Measurements from ENCODE around the gene ULK2.
"Not testable (repeated sequence)": the region's sequence is repeated elsewhere in the genome, so short reads cannot be mapped to it uniquely, and the experiment has no call there.

The ULK2 gene

DNA sequence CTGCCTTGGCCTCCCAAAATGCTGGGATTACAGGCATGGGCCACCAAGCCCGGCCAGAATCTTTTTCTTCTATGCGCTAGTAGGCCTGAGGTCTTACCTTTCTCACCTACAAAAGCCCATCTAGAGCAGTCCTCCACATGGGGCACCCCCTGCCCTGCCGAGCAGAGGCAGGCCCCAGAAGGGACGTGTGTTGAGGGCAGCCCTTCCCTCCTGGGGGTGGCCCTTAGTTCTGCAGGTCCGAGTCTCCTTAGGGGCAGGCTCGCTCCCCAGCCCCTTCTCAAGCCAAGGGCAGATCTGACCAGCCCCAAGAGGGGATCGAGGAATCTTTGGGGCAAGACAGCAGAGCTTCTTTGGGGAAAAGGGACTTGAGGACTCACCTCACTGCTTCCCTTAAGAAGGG, 101.7 kb downstream of the ULK2 start:
- DNase-seq, result no peak

DNA sequence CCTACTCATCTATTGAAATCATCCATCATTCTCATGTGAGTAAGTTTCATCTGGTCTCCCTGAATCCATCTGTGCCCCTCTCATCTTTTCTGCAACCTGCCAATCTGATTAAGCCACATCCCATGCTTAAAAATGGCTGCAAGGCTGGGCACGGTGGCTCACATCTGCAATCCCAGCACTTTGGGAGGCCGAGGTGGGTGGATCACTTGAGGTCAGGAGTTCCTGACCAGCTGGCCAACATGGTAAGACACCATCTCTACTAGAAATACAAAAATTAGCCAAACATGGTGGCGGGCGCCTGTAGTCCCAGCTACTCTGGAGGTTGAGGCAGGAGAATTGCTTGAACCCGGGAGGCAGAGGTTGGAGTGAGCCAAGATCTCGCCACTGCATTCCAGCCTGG, 103.7 kb downstream of the ULK2 start:
- not testable (repeated sequence) for DNase-seq

DNA sequence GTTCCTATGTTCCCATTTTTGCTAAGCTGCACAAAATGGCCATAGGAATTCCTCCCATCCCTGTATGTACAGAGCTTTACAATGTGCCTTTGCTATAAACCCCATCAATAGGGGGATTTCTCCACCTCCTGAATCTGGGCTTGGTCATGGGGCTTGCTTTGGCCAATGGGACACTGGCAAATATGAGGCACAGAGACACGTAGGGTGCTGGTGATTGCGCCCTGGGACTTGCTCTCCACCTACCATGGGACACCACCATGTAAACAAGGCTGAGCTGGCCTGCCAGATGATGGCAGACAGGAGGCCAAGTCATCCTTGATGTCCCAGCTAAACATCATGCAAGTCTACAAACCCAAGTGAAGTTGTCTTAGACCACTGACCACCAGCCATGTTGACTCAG, 104.3 kb downstream of the ULK2 start:
- DNase-seq, result no peak

DNA sequence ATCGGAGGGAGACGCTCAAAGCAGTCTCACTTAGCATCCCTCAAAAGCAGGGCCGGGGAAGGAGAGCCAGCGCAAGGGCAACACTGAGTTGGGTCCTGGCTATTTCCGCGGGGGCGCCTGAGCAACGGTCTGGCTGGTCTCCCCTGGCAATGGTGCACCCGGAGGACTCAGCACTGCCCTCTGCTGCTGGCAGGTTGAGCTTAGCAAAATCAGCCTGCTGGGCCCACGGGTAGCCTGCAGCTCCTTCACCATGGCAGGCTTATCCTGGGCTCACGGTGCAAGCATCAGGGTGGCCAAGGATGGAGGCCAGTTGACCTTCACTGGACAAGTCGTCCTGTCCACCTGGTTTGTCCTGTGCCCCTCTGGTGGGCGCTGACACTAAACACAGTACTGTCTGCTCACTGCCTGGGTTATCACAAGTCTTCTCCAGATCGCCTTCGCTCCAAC, 105.2 kb downstream of the ULK2 start:
- peak; percentile 67 for DNase-seq

DNA sequence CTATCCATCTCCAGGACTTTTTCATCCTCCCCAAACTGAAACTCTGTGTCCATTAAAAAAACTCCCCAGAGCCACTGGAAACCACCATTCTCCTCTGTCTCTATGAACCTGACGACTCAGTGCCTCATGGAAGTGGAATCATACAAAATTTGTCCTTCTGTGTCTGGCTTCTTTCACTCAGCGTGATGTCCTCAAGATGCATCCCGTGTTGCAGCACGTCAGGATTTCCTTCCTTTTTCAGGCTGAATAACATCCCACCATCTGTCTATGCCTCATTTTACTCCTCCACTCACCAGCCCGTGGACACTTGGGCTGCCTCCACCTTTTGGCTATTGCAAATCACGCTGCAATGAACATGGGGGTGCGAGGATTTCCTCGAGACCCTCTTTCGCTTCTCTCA, 107.0 kb downstream of the ULK2 start:
- DNase-seq, result no peak

DNA sequence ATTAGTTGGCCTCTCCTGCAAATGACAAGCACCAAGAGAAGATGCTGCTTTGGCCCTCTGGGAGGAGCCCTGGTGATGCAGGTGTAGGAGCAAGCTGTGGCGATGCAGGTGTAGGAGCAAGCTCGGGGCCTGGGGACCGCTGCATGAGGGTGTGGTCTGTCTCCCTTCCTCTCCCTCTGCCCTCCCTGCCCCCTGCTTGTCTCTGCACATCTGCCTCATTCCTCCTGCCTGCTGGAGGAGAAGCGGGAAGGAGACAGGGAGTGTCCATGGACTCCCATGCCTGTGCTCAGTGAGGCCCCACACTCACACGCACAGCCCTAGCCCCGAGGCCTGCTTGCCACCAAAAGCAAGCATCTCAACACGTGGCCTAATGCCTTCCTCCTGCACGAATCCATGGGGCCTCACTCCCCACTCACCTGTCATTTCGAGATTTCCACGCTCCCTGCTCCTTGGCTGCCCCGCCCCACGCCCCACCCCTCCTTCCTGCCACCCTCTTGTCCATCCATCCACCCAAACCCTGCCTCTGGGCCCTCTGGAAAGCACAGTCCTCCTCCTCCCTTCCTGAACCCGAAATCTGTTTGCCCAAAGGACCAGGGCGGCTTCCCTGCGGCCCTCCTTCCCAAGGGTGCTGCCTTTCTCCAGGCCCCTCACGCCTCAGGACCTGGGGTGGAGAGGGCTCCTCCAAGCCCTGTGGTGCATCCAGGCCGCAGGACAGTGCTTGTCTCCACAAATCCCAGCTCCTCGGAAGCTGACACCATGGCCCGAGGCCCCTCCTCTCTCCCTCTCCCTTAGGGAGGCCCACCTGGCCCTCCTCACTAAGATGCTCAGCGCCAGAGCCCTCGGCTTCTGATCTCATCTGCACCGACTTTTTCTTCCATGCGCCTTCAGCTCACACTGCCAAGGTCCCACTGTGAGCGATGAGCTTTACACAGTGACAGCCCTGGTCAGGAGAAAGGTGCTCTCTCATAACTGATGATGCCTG, 107.9 kb downstream of the ULK2 start:
- DNase-seq, result no peak

DNA sequence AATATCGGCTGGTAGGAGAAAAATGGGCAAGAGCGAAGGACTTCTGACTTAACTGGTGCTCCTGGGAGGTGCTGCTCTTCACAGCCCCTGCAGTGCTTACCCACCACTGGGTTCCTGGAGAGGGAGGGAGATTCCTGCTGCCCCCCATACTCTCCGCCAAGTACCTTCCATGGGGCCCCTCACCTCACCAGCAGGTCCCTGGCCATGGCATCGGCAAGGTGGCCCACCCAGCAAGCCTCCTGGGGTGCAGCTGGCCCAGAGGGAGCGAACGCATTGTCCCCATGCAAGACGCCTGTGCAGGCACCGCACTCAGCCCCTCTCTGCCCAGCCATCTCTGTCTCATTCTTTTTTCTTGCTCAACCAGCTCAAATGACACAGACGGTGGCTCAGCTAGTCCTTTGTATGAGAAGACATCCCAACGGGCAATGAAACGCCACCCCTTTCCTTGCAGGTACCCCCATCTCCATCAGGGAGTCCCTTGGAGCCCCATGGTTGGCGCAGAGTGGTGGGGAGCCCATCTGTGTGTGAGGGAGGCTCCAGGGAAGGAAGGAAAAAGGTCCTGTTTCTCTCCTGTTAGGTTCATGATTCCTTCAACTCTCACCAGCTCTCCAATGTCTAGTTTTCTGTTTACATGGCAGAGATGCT, 110.1 kb downstream of the ULK2 start:
- no peak for DNase-seq

DNA sequence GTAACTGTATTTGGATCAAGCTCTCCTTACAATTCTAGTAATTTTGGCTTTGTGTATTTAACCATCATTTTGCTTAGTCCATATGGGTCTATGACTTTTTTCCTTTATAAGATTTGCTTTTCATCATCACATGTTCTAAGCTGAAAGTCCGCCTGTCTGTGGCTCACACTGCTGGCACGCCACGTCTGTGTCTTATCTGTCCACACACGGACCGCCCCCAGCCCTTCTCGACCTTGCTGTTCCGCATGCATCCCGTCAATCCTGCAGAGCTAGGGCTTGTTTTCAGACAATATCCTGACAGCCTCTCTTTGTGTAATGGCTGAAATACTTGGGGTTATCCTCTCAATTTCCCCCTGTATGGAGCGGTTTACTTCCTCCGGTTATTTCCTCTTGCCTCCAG, 111.2 kb downstream of the ULK2 start:
- DNase-seq, result no peak

DNA sequence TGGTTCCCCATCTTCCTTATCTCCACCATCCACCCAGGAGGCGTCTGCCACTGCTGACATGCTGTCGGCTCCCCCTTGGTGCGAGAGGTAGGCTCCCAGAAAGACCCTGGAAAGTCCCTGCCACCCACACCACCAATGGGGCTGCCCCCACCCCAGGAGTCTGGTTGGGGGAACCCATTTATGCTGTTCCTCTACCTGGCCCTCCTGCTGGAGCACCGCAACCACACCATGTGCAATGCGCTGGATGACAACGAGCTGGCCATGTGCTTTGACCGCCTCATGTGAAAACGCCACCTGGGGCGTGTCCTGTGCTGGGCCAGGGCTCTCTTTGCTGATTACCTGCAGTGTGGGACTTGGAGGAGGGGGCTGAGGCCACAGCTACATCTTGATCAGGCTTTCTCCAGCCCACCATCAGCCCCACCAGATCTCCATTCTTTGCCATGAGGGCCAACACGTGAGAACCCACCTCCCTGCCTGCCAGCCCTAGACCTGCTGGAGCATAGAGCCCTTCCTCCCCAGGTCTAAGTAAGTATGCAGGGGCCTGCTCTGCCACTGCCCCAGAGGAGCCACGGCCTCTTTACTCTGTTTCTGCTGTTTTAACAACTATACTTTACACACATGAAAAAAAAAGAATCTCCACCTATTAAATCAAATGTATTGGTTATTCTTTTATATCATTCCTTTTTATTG, 111.8 kb downstream of the ULK2 start:
- DNase-seq, result no peak

DNA sequence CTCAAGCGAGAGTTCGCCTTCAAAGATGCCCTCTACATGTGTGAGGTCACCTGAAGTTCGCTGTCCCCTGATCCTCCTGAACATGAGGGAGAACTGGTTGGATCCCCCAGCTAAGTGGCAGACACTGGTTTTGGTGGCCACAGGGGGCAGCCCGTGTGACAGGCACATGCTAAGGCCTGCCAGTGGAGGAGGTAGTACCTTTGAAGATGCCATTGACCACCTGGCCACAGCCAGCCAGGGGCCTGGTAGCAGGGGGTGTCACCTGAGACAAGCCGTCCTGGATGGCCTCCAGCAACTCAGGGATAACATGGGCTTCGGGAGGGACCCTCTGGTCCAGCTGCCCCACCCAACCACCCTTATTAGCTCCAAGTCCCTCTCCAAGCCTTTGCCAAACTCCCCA, 112.3 kb downstream of the ULK2 start:
- DNase-seq, result no peak

DNA sequence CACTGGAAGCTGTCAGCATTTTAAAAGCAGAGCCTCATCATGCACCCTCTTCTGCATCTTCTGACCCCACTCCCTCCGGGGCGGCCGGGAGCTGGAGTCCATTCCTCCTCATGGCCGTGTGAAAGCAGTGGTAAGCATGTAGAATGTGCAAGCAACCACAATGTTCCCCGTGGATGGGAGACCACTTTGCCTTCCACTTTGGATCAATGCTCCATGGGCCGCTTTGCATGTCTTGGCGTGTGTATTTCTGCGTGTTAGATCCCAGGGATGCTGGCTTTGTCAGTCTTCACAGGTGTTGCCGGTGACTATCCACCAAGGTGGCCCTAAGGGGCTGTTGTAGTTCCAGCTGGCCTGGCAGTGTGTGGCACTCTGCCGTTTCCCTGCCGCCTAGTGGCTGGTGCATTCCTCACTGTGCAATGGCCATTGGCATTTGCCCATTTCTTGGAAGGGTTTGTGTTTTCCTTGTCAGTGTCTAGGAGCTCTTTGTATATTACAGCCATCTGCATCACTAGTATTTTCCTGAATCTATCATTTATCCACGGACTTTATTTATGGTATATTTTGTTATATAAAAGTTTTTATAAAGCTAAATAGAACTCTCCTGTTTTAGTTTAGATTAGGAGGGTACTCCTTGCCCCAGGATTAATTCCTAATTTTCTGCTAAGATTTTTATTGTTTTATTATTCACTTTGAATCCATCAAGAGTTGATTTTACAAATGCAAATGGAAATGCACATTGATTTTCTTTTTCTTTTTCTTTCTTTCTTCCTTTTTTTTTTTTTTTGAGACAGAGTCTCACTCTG, 113.9 kb downstream of the ULK2 start:
- no peak for DNase-seq

DNA sequence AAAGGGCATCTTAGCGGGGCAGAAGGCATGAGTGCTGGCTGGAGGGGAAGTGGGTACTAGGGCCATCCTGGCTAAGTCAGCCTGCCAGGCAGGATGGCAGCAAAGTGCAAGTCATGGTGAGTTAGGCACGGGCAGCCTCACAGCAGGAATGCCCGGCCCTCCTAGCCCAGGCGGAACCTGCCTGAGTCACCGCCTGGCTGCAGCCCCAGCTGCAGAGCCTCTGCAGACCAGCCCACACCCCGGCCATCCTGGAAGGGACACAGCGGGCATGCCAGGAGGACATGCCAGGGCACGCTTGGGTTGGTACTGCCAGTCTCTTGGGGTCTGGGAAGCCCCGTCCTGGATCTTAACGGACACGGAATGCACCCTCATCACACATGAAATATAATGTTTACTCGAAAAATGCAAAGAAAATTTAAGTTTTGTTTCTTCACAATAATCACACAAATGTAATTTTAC, 114.7 kb downstream of the ULK2 start:
- no peak for DNase-seq

DNA sequence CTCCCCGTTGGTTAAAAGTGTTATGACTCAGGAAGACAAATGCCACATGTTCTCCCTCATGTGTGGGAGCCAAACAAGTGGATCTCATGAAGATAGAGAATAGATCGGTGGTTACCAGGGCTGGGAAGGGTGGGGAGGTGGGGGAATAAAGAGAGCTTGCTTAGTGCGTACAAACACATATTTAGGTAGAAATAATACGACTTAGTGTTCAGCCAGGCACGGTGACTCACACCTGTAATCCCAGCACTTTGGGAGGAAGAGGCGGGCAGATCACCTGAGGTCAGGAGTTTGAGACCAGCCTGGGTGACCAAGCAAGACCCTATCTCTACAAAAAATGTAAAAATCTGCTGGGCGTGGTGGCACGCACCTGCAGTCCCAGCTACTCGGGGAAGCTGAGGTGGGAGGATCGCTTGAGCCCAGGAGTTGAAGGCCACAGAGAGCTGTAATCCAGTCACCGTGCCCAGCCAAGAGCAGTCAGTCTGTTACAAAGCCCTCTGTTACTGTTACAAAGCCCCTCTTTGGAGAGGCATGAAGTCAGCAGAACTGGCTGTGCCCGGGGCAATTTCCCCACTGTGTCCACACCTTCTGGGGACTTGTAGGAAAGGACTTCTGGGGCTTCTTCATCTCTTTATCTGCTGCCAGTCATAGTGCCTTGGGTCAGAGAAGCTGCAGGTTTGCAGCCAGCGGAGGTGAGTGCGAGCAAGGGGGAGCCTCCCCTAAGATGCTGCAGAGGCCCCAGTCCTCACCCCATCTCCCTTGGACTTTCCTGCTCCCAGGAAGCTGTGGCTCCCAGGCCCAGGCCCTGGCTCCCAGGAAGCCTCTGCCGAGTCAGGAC, 115.3 kb downstream of the ULK2 start:
- no peak for DNase-seq

DNA sequence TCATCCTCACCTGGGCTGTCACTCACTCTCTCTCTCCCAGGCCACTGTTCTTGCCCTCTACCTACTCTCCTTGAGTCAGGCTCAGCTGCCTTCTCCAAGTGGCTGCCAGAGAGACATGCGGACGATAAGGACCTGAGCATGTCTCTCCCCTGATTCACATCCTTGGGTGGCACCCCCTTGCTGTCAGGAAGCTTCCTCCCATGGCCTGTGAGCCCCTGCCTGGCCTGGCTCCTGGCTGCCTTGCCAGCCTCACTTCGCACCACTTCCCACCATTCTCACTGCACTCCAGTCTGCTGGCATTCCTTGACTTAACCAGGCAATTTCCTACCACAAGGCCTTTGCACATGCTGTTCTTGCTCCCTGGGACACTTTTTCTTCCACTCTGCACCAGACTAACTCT, 116.9 kb downstream of the ULK2 start:
- no peak for DNase-seq

DNA sequence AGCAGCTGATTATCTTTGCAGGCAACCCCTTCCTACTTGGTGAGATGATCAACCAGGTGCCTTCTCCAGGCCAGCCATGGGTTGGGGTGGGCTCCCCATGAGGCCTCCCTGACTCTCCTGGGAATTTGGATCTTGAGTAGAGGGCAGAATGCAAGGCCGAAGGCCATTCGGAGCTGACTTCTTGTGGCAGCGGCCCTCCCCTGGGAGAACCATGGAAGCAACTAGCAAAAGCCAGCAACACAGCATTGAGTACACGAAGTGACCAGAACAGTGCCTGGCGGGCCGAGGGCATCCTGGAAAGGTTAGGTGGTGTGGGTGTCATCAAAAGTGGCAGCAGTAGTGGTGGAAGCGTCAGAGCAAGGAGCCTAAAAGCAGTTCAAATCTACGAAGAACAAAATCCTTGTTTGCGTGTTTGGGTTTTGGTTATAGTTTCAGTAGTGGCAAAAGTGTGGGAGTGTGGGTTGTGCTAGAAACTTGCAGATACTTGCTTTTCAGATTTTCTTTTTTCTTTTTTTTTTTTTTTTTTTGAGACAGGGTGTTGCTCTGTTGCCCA, 117.6 kb downstream of the ULK2 start:
- DNase-seq, result no peak

DNA sequence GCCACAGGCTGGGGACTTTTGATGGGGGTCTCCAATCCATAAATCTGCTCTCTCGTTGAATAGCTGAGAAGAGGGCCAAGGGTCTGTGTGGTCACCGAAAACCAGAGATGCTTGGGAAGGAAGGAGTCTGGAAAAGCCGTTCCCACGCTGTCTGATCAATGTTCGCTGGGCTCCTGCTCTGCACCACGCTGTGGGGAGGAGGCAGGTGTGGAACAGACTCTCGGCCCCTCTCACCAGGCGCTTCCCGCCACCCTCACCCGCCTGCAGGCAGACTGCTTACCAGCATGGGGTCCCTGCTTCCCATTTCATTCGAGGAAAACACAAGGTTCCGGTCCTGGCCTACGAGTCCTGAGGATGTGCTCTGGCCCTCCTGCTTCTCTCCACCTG, 118.9 kb downstream of the ULK2 start:
- no peak for DNase-seq

DNA sequence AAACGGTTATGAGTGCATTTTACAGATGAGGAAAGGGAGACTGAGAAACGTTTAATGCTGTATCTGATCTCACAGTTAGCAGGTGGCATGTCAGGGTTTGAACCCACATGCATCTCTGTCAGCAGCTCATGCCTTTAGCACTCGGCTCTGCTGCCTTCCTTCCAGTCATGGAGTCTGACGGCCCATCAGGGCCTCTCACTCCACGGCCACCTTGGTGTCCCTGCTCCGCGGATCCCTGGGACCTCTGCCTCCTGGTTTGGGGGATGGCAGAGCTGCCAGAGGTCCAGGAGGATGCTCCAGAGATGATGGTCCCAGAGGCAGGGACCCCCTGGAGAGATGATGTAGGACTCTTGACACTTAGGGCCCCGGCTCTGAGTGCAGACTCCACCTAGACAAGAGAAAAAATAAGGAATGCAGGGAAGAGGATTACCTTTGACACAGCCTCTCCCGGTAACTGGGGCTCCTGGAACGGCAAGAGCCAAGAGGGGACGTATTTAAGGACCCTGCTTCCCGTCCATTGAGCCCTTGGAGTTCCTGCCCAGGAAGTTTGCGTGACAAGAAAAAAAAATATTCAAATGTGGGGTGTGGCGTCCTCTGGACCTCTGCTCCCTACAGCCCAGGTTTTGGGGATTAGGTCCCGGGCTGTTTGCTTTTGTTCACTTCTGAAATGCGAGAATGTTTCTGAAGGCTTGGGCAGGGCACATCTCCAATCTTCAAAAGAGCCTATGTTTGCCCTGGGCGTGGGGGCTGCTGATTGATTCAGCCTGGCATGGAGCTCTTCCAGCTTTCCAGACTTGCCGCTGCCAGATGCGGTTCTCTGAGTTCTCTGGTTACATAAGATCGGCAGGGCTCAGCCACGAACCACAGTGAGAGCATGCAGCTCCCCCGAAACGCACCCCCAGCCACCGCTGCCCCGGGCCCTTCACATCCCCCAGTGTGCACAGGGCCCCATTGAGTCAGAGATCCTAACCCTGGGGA, 119.6 kb downstream of the ULK2 start, which contains the start of gene ALDH3A1:
TSS of gene ALDH3A1 (minus strand) at position 470 of the 978 bp plus-strand sequence. CDS start 3,169 bp downstream, outside the sequence.
- DNase-seq, result no peak

DNA sequence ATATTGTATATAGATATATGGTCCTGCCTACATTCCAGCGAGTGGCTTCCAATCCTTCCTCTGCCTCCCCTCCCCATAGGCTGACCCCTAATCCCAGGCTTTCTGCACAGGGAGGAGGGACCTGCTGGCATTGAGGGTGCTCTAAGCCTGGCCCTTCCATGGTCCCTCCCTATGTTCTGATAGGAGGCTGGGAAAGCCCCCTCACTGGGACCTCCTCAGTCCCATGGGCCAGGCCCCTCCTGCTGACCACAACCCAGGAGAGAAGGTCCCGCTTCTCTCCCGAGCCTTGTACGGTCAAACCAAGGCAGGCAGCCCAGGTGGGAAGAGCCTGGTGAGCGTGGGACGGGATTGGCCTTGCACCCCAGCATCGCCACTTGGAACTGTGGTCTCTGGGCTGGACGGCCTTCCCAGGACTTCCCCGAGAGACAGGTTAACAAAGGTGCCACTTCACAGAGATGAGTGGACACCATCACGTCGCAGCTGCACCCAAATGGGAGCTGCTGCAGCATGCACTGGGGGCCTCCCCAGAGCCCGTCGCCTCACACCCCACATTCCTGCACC, 120.5 kb downstream of the ULK2 start:
- no peak for DNase-seq

DNA sequence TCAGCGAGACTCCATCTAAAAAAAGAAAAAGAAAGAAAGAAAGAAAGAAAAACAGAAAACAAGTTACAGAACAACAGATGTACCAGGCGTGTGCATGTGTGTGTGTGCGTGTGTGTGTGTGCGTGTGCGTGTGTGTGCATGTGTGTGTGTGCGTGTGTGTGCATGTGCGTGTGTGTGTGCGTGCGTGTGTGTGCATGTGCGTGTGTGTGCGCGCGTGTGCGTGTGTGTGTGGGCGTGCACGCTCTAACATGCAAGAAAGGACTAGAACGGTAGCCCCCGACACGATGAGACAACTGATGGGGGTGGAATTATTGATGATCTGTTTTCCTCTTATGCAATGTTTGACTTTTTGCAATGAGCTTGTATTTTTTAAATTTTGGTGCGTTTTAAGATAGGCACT, 121.2 kb downstream of the ULK2 start:
- no peak for DNase-seq

All from activated CD4-positive, alpha-beta T cell treated with anti-CD3 and anti-CD28 coated beads, Interleukin-2, amount 50 U/mL, for 48 hours (primary cell).